Activated CD4-positive, alpha-beta T cell treated with anti-CD3 and anti-CD28 coated beads, Interleukin-2, amount 10 ng/mL, durations not matched to agents 7 days and 5 days (primary cell): ENCODE measurements around the gene SIPA1L3. TPM values are rescaled to one million over a fixed set of nuclear protein-coding genes. Genes with fewer than 3 reads are reported as not detected.
A peak's percentile ranks its signal among the peaks of the same experiment; 100 is the strongest.
"Not testable (repeated sequence)": the region's sequence is repeated elsewhere in the genome, so short reads cannot be mapped to it uniquely, and the experiment has no call there.

ENCODE experiments used
- CTCF ChIA-PET: fragments of 350-600 bp; sonication (Branson Sonifier 250); formaldehyde crosslinking; loops from one replicate; lab custom pipeline; 2021; ENCODE audit warnings: antibody characterized with exemption; lab: Charles Lee
- POLR2A ChIA-PET: fragments of 350-600 bp; sonication (Branson Sonifier 250); formaldehyde crosslinking; loops from one replicate; lab custom pipeline; 2021; ENCODE audit warnings: antibody characterized with exemption; lab: Charles Lee
- DNase-seq: peaks from one replicate; pipeline ENCODE4 v3.0.0-alpha.2; 2020
- H3K27ac Mint-ChIP-seq: one replicate; pipeline ENCODE4 v1.8.0; 2021; ENCODE audit warnings: mild to moderate bottlenecking, moderate library complexity, mixed read lengths
- H3K27me3 Mint-ChIP-seq: one replicate; pipeline ENCODE4 v1.8.0; 2021; ENCODE audit warnings: mixed read lengths
- H3K36me3 Mint-ChIP-seq: one replicate; pipeline ENCODE4 v1.8.0; 2021; ENCODE audit warnings: low read depth, mixed read lengths
- H3K4me1 Mint-ChIP-seq: one replicate; pipeline ENCODE4 v1.8.0; 2021; ENCODE audit warnings: mixed read lengths
- H3K4me3 Mint-ChIP-seq: one replicate; pipeline ENCODE4 v1.8.0; 2021; ENCODE audit warnings: mild to moderate bottlenecking, moderate library complexity, mixed read lengths
- H3K9me3 Mint-ChIP-seq: one replicate; pipeline ENCODE4 v1.8.0; 2021; ENCODE audit warnings: mixed read lengths
- total RNA-seq, 2 experiments: library from RNA; stranded (reverse); gene quantifications; one replicate each; pipeline ENCODE4 v1.2.3, GENCODE V29; 2021

The SIPA1L3 gene, protein sequence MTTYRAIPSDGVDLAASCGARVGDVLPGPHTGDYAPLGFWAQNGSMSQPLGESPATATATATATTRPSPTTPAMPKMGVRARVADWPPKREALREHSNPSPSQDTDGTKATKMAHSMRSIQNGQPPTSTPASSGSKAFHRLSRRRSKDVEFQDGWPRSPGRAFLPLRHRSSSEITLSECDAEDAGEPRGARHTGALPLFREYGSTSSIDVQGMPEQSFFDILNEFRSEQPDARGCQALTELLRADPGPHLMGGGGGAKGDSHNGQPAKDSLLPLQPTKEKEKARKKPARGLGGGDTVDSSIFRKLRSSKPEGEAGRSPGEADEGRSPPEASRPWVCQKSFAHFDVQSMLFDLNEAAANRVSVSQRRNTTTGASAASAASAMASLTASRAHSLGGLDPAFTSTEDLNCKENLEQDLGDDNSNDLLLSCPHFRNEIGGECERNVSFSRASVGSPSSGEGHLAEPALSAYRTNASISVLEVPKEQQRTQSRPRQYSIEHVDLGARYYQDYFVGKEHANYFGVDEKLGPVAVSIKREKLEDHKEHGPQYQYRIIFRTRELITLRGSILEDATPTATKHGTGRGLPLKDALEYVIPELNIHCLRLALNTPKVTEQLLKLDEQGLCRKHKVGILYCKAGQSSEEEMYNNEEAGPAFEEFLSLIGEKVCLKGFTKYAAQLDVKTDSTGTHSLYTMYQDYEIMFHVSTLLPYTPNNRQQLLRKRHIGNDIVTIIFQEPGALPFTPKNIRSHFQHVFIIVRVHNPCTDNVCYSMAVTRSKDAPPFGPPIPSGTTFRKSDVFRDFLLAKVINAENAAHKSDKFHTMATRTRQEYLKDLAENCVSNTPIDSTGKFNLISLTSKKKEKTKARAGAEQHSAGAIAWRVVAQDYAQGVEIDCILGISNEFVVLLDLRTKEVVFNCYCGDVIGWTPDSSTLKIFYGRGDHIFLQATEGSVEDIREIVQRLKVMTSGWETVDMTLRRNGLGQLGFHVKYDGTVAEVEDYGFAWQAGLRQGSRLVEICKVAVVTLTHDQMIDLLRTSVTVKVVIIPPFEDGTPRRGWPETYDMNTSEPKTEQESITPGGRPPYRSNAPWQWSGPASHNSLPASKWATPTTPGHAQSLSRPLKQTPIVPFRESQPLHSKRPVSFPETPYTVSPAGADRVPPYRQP (N-terminal part only)
- 10 to 100 TPM; 17.1 to 25.0 TPM for total RNA-seq

GRCh38 chr19:37906869-37907734 is at the start of gene SIPA1L3:
Gene SIPA1L3 (plus strand): TSS chr19:37907208. CDS start chr19:38081566, 174,358 bp downstream.
- CTCF ChIA-PET: interaction anchor here (0.7 to 1.5 kb wide), 5 partner anchors 12 to 428 kb away, joined by 3 to 4 read pairs (median 3); no protein-coding TSS in a partner anchor
- Mint-ChIP-seq H3K9me3 (no peaks in the 10 kb centered on the region), H3K4me3 (peak within 1 kb of the TSS; percentile 90), H3K36me3 (no peaks in the 10 kb centered on the region), H3K27ac (peak within 1 kb of the TSS; percentile 82), H3K4me1 (peaks cover 19% of the 10 kb centered on the region), H3K27me3 (no peaks in the 10 kb centered on the region)
- DNase-seq: peak; percentile 94
- POLR2A ChIA-PET: interaction anchor here (2.1 kb wide), 1 partner anchor 141 kb away, joined by 4 read pairs; no protein-coding TSS in a partner anchor

DNA sequence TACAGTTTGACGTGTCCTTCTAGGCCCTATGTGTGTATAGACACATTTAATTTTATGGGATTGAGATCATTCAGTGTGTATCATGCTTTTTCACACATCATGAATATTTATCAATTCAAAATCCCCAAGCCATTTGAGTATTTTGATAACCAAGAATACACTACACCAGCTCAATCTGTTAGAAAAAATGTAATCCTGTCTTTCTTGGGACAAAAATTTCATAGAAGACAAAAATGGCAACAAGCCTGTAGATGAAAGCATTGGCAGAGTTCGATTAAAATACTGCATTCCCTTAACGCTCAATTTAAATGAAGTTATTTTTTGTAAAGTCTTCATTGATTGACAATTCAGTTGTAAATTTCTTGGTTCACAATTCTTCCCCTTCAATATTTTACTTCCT is 42.5 kb upstream of the SIPA1L3 start:
- ChIA-PET CTCF (no interaction called here), POLR2A (no interaction called here)
- no peaks in the 10 kb centered on the region for H3K27me3 Mint-ChIP-seq
- H3K36me3 Mint-ChIP-seq: no peaks in the 10 kb centered on the region
- H3K27ac Mint-ChIP-seq: no peak overlapping the region
- peaks cover 13% of the 10 kb centered on the region for H3K9me3 Mint-ChIP-seq
- H3K4me3 Mint-ChIP-seq: no peak overlapping the region
- DNase-seq: no peak
- H3K4me1 Mint-ChIP-seq: no peaks in the 10 kb centered on the region

- DNase-seq, CTCF ChIA-PET, H3K36me3 Mint-ChIP-seq, H3K27ac Mint-ChIP-seq, H3K4me3 Mint-ChIP-seq, POLR2A ChIA-PET, H3K27me3 Mint-ChIP-seq, H3K4me1 Mint-ChIP-seq: not testable (repeated sequence)
- peaks cover 20% of the 10 kb centered on the region for H3K9me3 Mint-ChIP-seq
These were observed 41.1 kb upstream of the SIPA1L3 start for GRCh38 chr19:37865930-37866329.

GRCh38 chr19:37867831-37868230 is 39.2 kb upstream of the SIPA1L3 start:
- ChIA-PET CTCF (no interaction called here), POLR2A (no interaction called here)

GRCh38 chr19:37869766-37870340 is 37.2 kb upstream of the SIPA1L3 start:
- Mint-ChIP-seq H3K27me3 (no peaks in the 10 kb centered on the region), H3K27ac (no peak overlapping the region), H3K36me3 (no peaks in the 10 kb centered on the region), H3K4me3 (no peak overlapping the region), H3K4me1 (no peaks in the 10 kb centered on the region), H3K9me3 (peaks cover 19% of the 10 kb centered on the region)
- POLR2A ChIA-PET: no interaction called here
- DNase-seq: no peak
- CTCF ChIA-PET: no interaction called here

More at GRCh38 chr19:37867831-37868230, 39.2 kb upstream of the SIPA1L3 start:
- Mint-ChIP-seq H3K4me3 (no peak overlapping the region), H3K27me3 (no peaks in the 10 kb centered on the region), H3K36me3 (no peaks in the 10 kb centered on the region), H3K9me3 (peaks cover 24% of the 10 kb centered on the region), H3K27ac (no peak overlapping the region), H3K4me1 (no peaks in the 10 kb centered on the region)
- no peak for DNase-seq

GRCh38 chr19:37872383-37872782 is 34.6 kb upstream of the SIPA1L3 start:
- no peaks in the 10 kb centered on the region for H3K27me3 Mint-ChIP-seq
- no peaks in the 10 kb centered on the region for H3K4me1 Mint-ChIP-seq
- CTCF ChIA-PET: no interaction called here
- no peaks in the 10 kb centered on the region for H3K36me3 Mint-ChIP-seq
- DNase-seq: no peak
- H3K27ac Mint-ChIP-seq: no peak overlapping the region
- peaks cover 16% of the 10 kb centered on the region for H3K9me3 Mint-ChIP-seq
- POLR2A ChIA-PET: interaction anchor here (0.6 kb wide), 1 partner anchor 383 kb away, joined by 4 read pairs; no protein-coding TSS in a partner anchor
- H3K4me3 Mint-ChIP-seq: no peak overlapping the region

- no peaks in the 10 kb centered on the region for H3K27me3 Mint-ChIP-seq
- no peak overlapping the region for H3K4me3 Mint-ChIP-seq
- ChIA-PET CTCF (no interaction called here), POLR2A (no interaction called here)
- peaks cover 17% of the 10 kb centered on the region for H3K9me3 Mint-ChIP-seq
- H3K36me3 Mint-ChIP-seq: no peaks in the 10 kb centered on the region
- H3K27ac Mint-ChIP-seq: no peak overlapping the region
- no peak for DNase-seq
- no peaks in the 10 kb centered on the region for H3K4me1 Mint-ChIP-seq
These were observed 32.2 kb upstream of the SIPA1L3 start for GRCh38 chr19:37874784-37875183.

- Mint-ChIP-seq H3K27ac (no peak overlapping the region), H3K9me3 (peaks cover 13% of the 10 kb centered on the region), H3K27me3 (no peaks in the 10 kb centered on the region), H3K4me3 (no peak overlapping the region), H3K36me3 (no peaks in the 10 kb centered on the region), H3K4me1 (no peaks in the 10 kb centered on the region)
- no peak for DNase-seq
- ChIA-PET CTCF (interaction anchor here (1.0 kb wide), 1 partner anchor 87 kb away, joined by 7 read pairs; no protein-coding TSS in a partner anchor), POLR2A (no interaction called here)
These were observed 31.0 kb upstream of the SIPA1L3 start for GRCh38 chr19:37876032-37876431.

GRCh38 chr19:37877147-37877546 is 29.9 kb upstream of the SIPA1L3 start:
- H3K9me3 Mint-ChIP-seq: peaks cover 14% of the 10 kb centered on the region
- no peak overlapping the region for H3K27ac Mint-ChIP-seq
- no peaks in the 10 kb centered on the region for H3K4me1 Mint-ChIP-seq
- H3K27me3 Mint-ChIP-seq: no peaks in the 10 kb centered on the region
- ChIA-PET POLR2A (no interaction called here), CTCF (interaction anchor here (1.0 kb wide), 1 partner anchor 89 kb away, joined by 7 read pairs; no protein-coding TSS in a partner anchor)
- no peaks in the 10 kb centered on the region for H3K36me3 Mint-ChIP-seq
- H3K4me3 Mint-ChIP-seq: no peak overlapping the region
- no peak for DNase-seq

- Mint-ChIP-seq H3K27me3 (no peaks in the 10 kb centered on the region), H3K9me3 (peaks cover 15% of the 10 kb centered on the region), H3K27ac (no peak overlapping the region), H3K4me3 (no peak overlapping the region), H3K36me3 (no peaks in the 10 kb centered on the region), H3K4me1 (no peaks in the 10 kb centered on the region)
- no peak for DNase-seq
- POLR2A ChIA-PET: no interaction called here
- CTCF ChIA-PET: no interaction called here
These were observed 21.6 kb upstream of the SIPA1L3 start for GRCh38 chr19:37885392-37885791.

DNA sequence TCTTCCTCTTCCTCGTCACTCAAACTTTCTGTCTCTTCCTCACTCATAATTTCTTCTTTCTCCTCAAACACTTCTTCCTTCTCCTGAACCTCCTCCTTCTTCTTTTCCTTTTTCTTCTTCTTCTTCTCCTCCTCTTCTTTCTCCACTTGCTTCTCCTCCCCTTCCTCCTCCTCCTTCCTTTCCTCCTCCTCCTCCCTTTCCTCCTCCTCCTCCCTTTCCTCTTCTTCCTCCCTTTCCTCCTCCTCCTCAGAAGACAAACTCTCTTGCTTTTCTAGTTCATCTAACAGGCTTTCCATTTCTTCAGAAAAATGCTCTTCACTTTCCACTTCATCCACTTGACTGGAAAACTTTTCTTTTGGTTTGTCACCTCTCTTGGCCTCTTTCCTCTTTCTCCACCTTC is 20.4 kb upstream of the SIPA1L3 start:
- H3K27ac Mint-ChIP-seq: no peak overlapping the region

More for the DNA sequence above, 20.4 kb upstream of the SIPA1L3 start:
- no peak for DNase-seq
- H3K36me3 Mint-ChIP-seq: no peaks in the 10 kb centered on the region
- no peaks in the 10 kb centered on the region for H3K4me1 Mint-ChIP-seq
- no peak overlapping the region for H3K4me3 Mint-ChIP-seq
- POLR2A ChIA-PET: no interaction called here
- no peaks in the 10 kb centered on the region for H3K27me3 Mint-ChIP-seq
- CTCF ChIA-PET: no interaction called here
- H3K9me3 Mint-ChIP-seq: peaks cover 15% of the 10 kb centered on the region
